ENCODE results near the gene EFNA5.

- TF ChIP-seq POU6F1 (CRISPR knock-in tag; IDR thresholded peaks at IDR 0.05; ENCODE audit: borderline replicate concordance, low read depth) (no peak), OSR1 (CRISPR knock-in tag; IDR thresholded peaks at IDR 0.05) (no peak), ISL1 (CRISPR knock-in tag; IDR thresholded peaks at IDR 0.05) (no peak), TOX (CRISPR knock-in tag; IDR thresholded peaks at IDR 0.05; ENCODE audit: borderline replicate concordance) (no peak), PPARA (CRISPR knock-in tag; IDR thresholded peaks at IDR 0.05; ENCODE audit: borderline replicate concordance) (no peak), ZNF8 (CRISPR knock-in tag; IDR thresholded peaks at IDR 0.05) (no peak), ZFP30 (CRISPR knock-in tag; IDR thresholded peaks at IDR 0.05) (no peak), SNAI2 (CRISPR knock-in tag; IDR thresholded peaks at IDR 0.05) (no peak), CSDC2 (CRISPR knock-in tag; IDR thresholded peaks at IDR 0.05) (no peak), ARNTL (CRISPR knock-in tag; IDR thresholded peaks at IDR 0.05; ENCODE audit: borderline replicate concordance, low read depth) (no peak)
Measured at GRCh38 chr5:107500347-107500746, 170.4 kb downstream of the EFNA5 start.
